HepG2 (cell line): ENCODE data around the gene SLCO2A1. TPM values are rescaled to one million over a fixed set of nuclear protein-coding genes. Genes with fewer than 3 reads are reported as not detected.

Experiments used
- CAMTA2 ChIP-seq: sonication (generic); formaldehyde crosslinking; IDR thresholded peaks from 2 replicates; pipeline ENCODE4 v1.4.0; 2020; ENCODE audit warnings: mild to moderate bottlenecking, missing genetic modification reagents, borderline replicate concordance
- HNRNPL ChIP-seq: fragments of 200-400 bp; formaldehyde crosslinking; IDR thresholded peaks from 2 replicates; pipeline ENCODE4 v1.6.1; 2017; ENCODE audit warnings: mild to moderate bottlenecking, low read depth, low read length
- HOXA9 ChIP-seq: sonication (generic); formaldehyde crosslinking; IDR thresholded peaks from 2 replicates; pipeline ENCODE4 v1.8.1; 2022; ENCODE audit warnings: missing genetic modification reagents, mild to moderate bottlenecking, moderate library complexity, borderline replicate concordance
- POGZ ChIP-seq: sonication (generic); formaldehyde crosslinking; IDR thresholded peaks from 2 replicates; pipeline ENCODE4 v1.4.0; 2020; ENCODE audit warnings: mild to moderate bottlenecking, missing genetic modification reagents
- TOE1 ChIP-seq: sonication (generic); formaldehyde crosslinking; IDR thresholded peaks from 2 replicates; pipeline ENCODE4 v1.4.0; 2020; ENCODE audit warnings: mild to moderate bottlenecking, missing genetic modification reagents
- ZNF282 ChIP-seq: fragments of 450-650 bp; IDR thresholded peaks from 2 replicates; pipeline ENCODE4 v1.6.1; 2018; ENCODE audit not compliant: partially characterized antibody
- ZNF331 ChIP-seq: sonication (generic); formaldehyde crosslinking; IDR thresholded peaks from 2 replicates; pipeline ENCODE4 v1.4.0; 2020; ENCODE audit warnings: missing genetic modification reagents
- ZNF33B ChIP-seq: sonication (generic); formaldehyde crosslinking; IDR thresholded peaks from 2 replicates; pipeline ENCODE4 v1.5.1; 2020; ENCODE audit warnings: mild to moderate bottlenecking, missing genetic modification reagents
- polyA plus RNA-seq, 8 experiments: library from polyadenylated mRNA; depleted of rRNA in 3 of 8; stranded (reverse) in 7 of 8; unstranded in 1 of 8; fragments of >200 nt; fragmentation: Illumina TruSeq in 4 of 8; extraction: Trizol in 4 of 8; gene quantifications; 2 replicates each; pipeline versions ENCODE4 v1.2.1 to v1.2.3, GENCODE V29; 2011 to 2016; ENCODE audit warnings: low read depth in 4 of 8, missing spikeins in 1 of 8, mixed read lengths in 1 of 8; ENCODE audit not compliant: insufficient read depth in 1 of 8
- total RNA-seq, 5 experiments: library from RNA; depleted of rRNA; stranded (reverse); fragments of >200 nt; fragmentation: Illumina TruSeq; extraction: Trizol; gene quantifications; 2 replicates each; pipeline ENCODE4 v1.2.3, GENCODE V29; 2016; ENCODE audit warnings: low read depth in 1 of 5
- TF ChIP-seq, protein P1 (sequence below): sonication (generic); formaldehyde crosslinking; conservative IDR thresholded peaks from 2 replicates; pipeline ENCODE4 v1.8.0; 2022; ENCODE audit warnings: low read depth, missing genetic modification reagents
- TF ChIP-seq, protein P2 (sequence below): sonication (generic); formaldehyde crosslinking; IDR thresholded peaks from 2 replicates; pipeline ENCODE4 v1.4.0; 2020; ENCODE audit warnings: mild to moderate bottlenecking, missing genetic modification reagents
- TF ChIP-seq, protein P3 (sequence below): sonication (generic); formaldehyde crosslinking; conservative IDR thresholded peaks from 2 replicates; pipeline ENCODE4 v1.4.0; 2020; ENCODE audit warnings: mild to moderate bottlenecking, missing genetic modification reagents, moderate library complexity
- TF ChIP-seq, protein P4 (sequence below): sonication (generic); formaldehyde crosslinking; IDR thresholded peaks from 2 replicates; pipeline ENCODE4 v1.9.0; 2021; ENCODE audit warnings: missing genetic modification reagents, borderline replicate concordance
- TF ChIP-seq, protein P5 (sequence below): sonication (generic); formaldehyde crosslinking; IDR thresholded peaks from 2 replicates; pipeline ENCODE4 v1.4.0; 2020; ENCODE audit warnings: missing genetic modification reagents, borderline replicate concordance

SLCO2A1 gene
- total and polyA plus RNA-seq, 2 of the 13 experiments (the other 11 are each of a cell fraction or from before 2014, with no cell fraction given): 0.04 TPM; not detected in 1

DNA sequence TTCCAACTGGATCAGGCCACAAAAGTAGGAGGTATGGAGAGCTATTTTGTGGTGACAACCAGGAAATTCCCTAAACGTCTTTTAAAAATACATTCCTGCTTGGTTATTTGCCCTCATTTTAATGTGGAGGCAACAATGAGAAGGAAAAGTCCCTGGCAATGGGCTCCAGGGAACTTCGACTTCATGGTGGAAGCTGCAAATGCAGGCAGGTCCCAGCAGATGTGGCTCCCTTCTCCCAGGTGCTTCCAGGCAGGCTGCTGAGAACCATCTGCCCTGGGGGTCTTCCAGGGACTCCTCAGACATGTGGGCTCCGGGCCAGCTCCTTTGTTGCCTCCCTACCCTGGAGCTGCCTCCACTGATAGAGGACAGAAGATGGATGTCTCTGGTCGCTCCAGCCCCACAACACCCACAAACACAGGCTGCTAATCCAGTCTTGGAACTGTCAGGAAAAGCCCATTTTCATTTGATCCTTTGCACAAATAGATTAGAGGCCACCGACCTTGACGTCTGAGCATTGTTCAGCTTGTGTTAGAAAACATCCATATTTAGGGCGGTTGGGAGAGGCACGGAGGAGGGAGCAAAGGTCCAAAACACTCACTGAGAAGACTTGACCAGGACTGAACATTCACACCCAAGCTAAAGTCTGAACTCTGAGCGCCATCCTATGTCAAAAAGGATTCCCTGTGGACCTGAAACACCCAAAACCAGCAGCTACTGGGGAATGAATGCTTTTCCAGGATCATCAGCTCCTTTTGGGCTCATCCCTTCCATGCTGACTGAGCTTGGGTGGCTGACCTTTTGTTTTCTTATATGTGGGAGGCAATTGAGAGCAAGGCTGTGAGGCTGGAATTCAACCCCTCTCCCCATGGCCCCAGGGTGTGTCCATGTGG is 30.2 kb upstream of the SLCO2A1 start (continued):
- TF ChIP-seq ZNF331 (CRISPR knock-in tag) (0 out of 2 replicates have a peak, but pooled peaks have one; percentile 37), POGZ (CRISPR knock-in tag) (no peak), TOE1 (CRISPR knock-in tag) (no peak), HOXA9 (CRISPR knock-in tag) (no peak), CAMTA2 (CRISPR knock-in tag) (no peak), HNRNPL (no peak), ZNF33B (CRISPR knock-in tag) (no peak), ZNF282 (no peak)
- TF ChIP-seq, protein P1, sequence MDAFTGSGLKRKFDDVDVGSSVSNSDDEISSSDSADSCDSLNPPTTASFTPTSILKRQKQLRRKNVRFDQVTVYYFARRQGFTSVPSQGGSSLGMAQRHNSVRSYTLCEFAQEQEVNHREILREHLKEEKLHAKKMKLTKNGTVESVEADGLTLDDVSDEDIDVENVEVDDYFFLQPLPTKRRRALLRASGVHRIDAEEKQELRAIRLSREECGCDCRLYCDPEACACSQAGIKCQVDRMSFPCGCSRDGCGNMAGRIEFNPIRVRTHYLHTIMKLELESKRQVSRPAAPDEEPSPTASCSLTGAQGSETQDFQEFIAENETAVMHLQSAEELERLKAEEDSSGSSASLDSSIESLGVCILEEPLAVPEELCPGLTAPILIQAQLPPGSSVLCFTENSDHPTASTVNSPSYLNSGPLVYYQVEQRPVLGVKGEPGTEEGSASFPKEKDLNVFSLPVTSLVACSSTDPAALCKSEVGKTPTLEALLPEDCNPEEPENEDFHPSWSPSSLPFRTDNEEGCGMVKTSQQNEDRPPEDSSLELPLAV: no peak
- TF ChIP-seq, protein P2, sequence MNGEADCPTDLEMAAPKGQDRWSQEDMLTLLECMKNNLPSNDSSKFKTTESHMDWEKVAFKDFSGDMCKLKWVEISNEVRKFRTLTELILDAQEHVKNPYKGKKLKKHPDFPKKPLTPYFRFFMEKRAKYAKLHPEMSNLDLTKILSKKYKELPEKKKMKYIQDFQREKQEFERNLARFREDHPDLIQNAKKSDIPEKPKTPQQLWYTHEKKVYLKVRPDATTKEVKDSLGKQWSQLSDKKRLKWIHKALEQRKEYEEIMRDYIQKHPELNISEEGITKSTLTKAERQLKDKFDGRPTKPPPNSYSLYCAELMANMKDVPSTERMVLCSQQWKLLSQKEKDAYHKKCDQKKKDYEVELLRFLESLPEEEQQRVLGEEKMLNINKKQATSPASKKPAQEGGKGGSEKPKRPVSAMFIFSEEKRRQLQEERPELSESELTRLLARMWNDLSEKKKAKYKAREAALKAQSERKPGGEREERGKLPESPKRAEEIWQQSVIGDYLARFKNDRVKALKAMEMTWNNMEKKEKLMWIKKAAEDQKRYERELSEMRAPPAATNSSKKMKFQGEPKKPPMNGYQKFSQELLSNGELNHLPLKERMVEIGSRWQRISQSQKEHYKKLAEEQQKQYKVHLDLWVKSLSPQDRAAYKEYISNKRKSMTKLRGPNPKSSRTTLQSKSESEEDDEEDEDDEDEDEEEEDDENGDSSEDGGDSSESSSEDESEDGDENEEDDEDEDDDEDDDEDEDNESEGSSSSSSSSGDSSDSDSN: no peak; the same call in 1 of the 2 replicates
- TF ChIP-seq, protein P3, sequence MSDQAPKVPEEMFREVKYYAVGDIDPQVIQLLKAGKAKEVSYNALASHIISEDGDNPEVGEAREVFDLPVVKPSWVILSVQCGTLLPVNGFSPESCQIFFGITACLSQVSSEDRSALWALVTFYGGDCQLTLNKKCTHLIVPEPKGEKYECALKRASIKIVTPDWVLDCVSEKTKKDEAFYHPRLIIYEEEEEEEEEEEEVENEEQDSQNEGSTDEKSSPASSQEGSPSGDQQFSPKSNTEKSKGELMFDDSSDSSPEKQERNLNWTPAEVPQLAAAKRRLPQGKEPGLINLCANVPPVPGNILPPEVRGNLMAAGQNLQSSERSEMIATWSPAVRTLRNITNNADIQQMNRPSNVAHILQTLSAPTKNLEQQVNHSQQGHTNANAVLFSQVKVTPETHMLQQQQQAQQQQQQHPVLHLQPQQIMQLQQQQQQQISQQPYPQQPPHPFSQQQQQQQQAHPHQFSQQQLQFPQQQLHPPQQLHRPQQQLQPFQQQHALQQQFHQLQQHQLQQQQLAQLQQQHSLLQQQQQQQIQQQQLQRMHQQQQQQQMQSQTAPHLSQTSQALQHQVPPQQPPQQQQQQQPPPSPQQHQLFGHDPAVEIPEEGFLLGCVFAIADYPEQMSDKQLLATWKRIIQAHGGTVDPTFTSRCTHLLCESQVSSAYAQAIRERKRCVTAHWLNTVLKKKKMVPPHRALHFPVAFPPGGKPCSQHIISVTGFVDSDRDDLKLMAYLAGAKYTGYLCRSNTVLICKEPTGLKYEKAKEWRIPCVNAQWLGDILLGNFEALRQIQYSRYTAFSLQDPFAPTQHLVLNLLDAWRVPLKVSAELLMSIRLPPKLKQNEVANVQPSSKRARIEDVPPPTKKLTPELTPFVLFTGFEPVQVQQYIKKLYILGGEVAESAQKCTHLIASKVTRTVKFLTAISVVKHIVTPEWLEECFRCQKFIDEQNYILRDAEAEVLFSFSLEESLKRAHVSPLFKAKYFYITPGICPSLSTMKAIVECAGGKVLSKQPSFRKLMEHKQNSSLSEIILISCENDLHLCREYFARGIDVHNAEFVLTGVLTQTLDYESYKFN (CRISPR knock-in tag): peak; percentile 80
- TF ChIP-seq, protein P4, sequence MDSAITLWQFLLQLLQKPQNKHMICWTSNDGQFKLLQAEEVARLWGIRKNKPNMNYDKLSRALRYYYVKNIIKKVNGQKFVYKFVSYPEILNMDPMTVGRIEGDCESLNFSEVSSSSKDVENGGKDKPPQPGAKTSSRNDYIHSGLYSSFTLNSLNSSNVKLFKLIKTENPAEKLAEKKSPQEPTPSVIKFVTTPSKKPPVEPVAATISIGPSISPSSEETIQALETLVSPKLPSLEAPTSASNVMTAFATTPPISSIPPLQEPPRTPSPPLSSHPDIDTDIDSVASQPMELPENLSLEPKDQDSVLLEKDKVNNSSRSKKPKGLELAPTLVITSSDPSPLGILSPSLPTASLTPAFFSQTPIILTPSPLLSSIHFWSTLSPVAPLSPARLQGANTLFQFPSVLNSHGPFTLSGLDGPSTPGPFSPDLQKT (CRISPR knock-in tag): no peak
- TF ChIP-seq, protein P5, sequence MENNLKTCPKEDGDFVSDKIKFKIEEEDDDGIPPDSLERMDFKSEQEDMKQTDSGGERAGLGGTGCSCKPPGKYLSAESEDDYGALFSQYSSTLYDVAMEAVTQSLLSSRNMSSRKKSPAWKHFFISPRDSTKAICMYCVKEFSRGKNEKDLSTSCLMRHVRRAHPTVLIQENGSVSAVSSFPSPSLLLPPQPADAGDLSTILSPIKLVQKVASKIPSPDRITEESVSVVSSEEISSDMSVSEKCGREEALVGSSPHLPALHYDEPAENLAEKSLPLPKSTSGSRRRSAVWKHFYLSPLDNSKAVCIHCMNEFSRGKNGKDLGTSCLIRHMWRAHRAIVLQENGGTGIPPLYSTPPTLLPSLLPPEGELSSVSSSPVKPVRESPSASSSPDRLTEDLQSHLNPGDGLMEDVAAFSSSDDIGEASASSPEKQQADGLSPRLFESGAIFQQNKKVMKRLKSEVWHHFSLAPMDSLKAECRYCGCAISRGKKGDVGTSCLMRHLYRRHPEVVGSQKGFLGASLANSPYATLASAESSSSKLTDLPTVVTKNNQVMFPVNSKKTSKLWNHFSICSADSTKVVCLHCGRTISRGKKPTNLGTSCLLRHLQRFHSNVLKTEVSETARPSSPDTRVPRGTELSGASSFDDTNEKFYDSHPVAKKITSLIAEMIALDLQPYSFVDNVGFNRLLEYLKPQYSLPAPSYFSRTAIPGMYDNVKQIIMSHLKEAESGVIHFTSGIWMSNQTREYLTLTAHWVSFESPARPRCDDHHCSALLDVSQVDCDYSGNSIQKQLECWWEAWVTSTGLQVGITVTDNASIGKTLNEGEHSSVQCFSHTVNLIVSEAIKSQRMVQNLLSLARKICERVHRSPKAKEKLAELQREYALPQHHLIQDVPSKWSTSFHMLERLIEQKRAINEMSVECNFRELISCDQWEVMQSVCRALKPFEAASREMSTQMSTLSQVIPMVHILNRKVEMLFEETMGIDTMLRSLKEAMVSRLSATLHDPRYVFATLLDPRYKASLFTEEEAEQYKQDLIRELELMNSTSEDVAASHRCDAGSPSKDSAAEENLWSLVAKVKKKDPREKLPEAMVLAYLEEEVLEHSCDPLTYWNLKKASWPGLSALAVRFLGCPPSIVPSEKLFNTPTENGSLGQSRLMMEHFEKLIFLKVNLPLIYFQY: no peak
